GM19351 (cell line): Measurements from ENCODE around the gene STK10.
"Not testable (repeated sequence)": the region's sequence is repeated elsewhere in the genome, so short reads cannot be mapped to it uniquely, and the experiment has no call there.

ENCODE experiments used
- ATAC-seq: cut with Tn5 transposase; IDR thresholded peaks from one replicate; pipeline ENCODE4 v1.9.1; 2021; ENCODE audit warnings: mild to moderate bottlenecking, moderate library complexity; ENCODE audit not compliant: unreplicated experiment

STK10 gene

DNA sequence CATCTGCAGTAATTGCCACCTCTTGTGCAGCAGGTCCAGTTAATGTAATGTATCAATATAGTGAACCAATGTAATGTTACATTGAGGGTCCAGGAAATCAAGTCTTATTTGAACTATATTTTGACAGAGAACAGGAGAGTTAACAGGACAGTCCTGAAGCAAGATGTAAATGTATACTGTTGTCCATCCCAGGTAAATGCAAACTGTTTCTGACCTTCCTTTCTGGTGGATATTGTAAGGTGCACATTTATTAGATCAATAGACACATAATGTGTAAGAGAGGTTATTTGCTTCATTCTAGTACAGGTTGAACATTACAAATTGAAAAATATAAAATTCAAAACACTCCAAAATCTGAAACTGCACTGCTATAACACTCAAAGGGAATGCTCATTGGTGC is 158.1 kb downstream of the STK10 start:
- ATAC-seq, result no peak

DNA sequence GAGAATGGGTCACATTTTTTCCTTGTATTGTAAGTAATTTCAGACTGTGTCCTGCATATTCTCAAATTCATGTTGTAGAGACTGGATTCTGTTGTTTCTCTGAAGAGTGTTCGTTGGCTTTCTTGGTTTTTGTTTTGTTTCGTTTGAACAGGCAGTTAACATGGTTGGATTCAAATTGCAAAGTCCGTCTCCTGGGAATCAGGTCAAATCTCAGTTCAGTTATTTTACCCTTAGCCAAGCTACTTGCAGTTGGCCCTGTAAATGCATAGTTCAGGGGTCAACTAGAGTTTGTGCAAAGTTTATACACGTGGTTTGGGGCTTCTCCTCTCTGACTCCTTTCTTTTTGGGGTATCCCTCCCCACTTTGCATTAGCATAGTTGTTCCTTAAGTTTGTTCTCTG is 159.9 kb downstream of the STK10 start:
- ATAC-seq, result no peak

DNA sequence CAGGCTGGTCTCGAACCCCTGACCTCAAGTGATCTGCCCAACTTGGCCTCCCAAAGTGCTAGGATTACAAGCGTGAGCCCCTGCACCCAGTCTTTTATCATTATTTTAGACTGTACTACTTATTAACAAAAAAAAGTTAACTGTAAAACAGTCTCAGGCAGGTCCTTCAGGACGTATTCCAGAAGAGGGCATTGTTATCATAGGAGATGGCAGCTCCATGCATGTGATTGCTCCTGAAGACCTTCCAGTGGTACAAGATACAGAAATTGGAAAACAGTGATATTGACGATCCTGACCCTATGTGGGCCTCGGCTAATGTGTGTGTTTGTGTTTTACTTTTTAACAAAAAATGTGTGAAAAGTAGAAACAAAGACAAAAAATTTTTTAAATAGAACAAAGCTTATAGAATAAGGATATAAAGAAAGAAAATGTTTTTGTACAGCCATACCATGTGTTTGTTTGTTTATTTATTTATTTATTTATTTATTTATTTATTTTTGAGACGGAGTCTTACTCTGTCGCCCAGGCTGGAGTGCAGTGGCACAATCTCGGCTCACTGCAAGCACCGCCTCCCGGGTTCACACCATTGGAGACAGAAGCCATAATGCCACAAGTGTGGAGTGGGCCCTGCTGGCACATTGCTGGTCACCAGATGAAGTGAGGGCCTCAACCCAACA is 167.8 kb downstream of the STK10 start:
- not testable (repeated sequence) for ATAC-seq

DNA sequence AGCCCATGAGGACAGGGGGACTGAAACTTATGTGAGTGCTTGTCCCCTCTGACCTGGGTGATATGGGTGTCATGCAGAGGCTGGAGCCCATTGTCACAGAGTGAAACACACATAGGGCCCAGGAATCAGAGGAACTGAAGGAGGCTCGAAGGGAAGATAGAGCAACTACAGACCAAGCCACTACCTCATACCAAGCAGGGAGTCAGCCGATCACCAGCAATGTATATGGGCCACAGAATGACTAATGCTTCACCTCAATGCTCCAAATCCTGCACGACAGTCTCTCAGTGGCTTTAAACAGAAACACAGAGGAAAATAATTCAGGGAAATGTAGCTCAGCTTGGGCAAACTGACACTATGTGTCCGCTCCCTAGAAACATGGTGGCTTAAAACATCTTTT is 172.7 kb downstream of the STK10 start:
- no peak for ATAC-seq

DNA sequence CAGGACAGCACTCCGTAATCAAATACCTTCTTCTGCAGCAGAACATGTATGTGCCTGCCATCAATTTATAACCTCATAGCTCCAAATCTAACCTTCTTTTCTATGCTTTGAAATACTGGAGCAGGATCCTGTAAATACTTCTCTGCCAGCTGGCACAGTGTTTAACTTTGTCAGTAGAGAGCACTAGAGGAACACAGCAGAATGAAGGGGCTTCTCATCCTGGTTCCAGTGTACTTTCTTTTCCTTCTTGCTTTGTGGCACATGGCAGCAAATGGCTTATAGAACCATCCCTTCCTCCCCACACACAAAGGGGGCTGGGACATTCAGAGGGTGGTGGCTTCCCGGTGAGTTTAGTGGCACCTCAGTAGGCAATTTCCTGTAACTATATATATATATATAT is 177.7 kb downstream of the STK10 start:
- ATAC-seq, result no peak

DNA sequence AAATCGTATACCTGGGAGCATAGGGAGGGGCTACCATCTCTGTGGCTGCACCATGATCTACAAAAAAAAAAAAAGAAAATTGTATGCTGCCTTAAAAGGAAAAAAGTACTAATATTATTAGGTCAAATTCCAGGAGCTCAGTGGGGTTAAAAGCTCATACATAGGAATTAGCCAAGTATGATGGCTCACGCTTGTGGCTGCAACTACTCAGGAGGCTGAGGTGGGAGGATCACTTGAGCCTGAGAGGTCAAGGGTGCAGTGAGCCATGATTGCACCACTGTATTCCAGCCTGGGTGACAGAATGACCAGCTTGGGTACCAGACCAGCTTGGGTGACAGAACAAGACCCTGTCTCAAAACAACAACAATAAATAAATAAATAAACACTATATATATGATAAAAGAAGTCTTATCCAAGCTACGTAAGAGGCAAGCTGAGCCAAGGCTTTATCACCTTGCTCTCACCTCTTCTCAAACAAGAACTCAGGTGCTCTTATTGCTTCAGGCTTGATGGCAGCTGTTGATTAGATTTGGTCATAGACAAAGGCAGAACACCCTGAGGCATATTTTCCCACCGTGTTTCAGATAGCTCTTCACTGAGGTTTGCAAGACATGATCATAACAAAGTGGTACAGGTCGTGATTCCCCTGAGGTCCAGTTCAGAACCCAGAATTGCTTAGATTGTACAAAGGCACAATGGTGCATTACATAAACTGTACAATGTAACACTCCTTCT is 178.3 kb downstream of the STK10 start:
- ATAC-seq, result no peak

DNA sequence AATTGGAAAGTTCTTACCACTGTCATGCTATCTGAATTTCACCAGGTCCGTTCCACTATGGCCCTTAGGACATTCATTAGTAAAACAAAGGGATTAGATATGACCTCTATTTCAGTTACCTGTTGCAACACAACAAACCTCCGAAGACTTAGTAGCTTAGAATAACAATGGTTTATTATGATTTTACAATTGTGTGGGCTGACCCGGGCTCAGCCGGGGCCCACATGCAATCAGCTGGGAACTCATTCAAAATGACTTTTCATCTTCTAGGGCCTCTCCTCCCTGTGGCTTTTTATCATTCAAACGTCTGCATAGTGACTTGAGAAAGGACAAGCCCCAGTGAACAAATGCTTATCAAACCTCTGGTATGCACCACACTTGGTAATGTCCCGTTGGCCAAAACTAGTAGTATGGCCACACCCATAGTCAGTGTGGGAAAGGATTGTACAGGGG is 179.3 kb downstream of the STK10 start:
- no peak for ATAC-seq

DNA sequence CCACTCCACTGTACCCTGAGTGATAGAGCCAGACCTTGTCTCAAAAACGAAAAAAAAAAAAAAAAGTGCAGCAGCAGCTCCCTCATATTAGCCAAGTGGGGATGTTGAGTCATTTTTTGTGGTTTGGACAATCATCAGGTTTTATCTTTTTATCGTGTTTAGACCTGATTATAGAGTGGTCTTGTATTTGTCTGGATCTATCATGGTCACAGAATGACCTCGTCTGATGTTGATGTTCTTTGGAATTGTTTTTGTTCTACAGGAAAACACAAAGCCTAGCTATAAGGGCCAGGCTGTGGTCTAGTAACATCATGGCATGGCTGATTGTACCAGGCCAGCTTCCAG is 179.9 kb downstream of the STK10 start:
- no peak for ATAC-seq

DNA sequence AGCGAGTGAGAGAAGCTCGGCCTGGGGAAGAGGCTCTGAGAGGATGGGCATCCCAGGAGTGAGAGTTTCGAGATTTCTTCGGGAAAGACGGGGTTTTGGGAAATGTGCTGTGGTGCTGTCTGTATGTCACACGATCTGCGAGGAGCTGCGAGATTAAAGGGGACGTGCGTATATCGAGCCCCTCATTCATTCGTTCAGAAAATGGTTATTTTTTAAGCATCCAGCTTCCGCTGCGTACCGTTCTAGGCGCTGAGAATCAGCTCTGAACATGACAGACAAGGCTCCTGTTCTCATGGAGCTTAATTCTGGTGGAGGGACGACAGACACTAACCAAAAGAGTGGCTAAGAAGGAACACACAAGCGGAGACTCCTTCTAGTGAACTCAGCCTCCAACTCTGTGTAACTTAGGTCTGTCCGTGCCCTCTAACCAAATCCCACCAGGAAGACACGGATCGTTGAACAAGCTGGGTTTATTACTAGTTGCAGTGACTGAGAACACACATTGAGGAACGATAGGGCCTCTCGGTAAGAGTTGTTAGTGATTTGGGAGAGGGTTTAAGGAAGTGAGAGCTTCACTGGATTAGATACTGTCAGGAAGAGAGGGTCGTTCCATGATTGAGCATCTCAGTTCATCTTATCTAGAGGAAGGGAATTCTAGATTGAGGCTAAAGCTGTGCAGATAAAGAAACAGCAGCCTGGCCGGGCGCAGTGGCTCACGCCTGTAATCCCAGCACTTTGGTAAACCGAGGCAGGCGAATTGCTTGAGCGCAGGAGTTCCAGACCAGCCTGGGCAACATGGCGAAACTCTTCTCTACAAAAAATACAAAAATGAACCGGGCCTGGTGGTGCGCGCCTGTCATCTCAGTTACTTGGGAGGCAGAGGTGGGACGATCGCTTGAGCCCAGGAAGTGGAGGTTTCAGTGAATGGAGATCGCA is 180.6 kb downstream of the STK10 start:
- no peak for ATAC-seq

DNA sequence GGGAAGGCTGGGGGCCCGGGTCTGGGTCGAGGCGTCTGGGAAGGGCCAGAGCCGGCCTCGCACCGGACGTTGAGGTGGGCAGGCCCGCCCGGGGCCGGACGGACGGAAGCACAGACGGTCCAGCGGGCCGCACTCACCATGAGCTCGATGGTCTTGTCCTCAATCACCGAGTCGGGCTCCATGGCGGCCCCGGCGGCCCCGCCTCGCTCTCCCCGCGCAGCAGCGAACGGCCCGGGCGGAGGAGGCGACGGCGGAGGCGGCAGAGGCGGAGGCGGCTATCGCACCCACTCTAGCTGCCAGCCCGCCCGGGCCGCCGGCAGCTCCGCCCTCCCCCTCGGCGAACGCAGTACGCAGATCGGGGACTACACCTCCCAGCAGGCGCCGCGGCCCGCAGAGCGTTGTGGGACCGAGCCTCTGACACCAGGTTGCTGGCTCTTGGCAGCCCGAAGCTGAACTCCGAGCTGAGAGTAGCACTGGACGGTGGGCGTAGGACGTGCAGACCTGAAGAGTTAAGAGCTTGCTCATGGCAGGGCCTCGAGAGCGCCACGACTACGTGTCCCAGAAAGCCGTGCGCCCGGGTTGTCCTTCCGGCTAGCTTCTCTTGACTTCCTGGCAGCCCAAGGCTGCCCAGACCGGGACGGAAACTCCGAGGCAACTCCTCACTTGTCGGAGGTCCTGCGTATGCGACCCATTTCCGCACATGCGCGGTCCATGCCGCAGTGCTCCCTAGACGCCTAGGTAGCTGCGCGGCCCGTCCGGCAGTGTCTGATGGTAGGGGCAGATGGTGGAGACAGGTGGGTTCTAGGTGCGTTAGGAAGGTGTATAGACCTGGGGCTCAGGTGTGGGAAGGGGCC is 181.5 kb downstream of the STK10 start, which contains the start of gene FBXW11:
Gene FBXW11, minus strand, starts transcription at position 318 of the 854 bp plus-strand sequence. Its CDS starts 136 bp downstream, at position 182.
- ATAC-seq, result peak; percentile 76

DNA sequence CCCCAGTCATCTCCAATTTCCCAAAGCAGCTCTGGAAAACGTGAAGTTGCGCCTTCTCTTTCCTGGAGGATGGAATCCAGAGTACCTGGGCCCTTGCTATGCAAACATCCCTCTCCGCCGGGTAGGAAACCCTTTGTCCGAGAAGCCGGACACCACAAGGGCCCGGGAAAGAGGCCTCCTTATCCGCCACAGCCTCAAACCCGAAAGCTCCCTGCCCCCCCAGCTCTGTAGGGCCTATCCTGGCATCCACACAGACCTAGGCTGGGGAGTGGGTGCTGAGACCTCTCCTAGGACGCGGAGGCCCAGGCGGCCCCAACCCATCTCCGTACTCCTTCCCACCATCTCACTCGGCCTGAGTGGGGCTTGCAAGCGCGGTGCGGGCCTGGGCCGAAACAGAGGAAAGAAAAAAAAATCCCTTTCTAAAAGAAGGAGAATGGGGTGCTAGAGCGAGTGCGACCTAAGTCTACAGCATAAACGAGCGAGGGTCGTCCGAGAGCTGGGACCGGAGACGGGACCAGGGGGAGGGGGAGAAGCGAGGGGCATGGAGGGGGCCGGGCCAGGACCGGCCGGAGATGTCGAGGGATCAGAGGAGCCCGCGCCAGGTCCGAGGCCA is 182.2 kb downstream of the STK10 start:
- ATAC-seq, result no peak

DNA sequence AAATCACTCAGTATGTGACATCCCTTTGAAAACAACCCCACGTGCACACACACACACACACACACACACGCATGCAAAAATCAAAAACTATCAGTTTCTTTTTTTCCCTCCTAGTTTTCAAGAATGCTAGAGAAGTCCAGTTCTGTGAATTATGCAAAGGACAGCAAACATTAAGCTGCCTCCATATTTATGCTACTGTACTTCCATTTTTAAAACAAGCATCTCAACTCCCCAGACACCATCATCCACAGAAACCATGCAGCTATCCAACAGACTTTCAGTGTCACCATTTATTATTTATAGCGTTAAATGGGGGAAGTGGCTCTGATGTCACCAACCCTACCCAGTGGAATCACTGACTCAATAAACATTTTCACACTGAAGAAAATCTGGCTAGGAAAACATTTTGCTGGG is 183.2 kb downstream of the STK10 start:
- ATAC-seq, result no peak

DNA sequence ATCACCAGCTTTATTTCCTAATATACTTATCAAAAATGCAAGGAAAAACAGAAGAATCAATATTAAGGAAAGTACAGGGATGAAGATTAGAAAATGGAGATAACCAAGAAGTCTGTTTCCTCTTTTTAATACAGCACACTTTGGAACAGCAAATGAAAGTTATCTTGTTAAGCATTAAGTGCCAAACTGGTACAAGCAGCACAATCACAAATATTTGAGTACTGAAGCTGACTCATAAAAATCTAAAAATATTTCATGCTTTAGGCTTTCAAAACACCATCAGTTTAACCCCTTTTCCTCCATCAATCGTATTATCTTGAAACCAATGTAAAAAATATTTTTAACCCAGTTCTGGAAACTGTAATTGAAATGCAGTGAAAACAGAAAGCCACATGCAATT is 184.3 kb downstream of the STK10 start:
- ATAC-seq, result no peak

DNA sequence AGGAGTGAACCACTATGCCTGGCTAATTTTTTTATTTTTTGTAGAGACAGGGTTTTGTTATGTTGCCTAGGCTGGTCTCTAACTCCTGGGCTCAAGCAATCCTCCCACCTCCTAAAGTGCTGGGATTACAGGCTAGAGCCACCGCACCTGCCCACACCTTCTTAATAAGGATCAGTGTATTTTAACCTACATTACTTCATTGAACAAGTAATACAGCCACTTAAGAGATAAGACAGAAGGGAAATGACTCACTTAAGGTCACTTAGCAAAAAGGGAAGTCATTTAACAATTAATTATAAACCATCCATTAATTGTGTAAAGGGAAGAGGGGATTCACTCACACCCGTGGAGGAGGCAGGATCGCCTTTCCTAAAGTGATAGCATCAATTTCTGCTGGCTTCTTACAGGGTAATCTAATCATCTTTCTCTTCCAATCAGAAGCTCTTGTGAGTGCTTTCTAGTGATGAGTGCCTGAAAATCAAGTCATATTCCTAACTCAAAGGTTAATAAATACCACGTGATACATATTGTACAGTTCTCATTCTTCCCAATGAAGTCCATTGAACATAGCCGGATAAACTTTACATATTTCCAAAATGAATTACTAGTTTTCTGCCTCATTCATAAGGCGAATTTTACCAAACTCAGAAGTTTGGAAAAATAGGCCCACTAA is 185.0 kb downstream of the STK10 start:
- no peak for ATAC-seq

DNA sequence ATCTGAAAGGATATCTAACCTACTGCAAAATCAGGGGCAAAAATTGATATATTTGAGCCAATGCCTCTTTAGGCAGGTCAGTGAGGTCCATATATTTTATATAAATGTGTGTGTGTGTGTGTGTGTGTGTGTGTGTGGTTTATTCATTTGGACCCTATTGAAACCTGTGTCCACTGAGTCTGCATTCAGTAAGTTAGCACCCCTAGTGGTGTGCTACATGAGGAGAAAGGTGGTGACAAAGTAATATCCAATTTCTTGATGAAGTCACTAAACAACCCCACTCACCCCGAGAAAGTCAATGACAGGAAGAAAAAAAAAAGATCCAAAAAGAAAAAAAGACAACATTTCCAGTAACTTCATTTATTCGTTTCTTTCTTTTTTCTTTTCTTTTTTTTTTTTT is 185.7 kb downstream of the STK10 start:
- ATAC-seq, result no peak

DNA sequence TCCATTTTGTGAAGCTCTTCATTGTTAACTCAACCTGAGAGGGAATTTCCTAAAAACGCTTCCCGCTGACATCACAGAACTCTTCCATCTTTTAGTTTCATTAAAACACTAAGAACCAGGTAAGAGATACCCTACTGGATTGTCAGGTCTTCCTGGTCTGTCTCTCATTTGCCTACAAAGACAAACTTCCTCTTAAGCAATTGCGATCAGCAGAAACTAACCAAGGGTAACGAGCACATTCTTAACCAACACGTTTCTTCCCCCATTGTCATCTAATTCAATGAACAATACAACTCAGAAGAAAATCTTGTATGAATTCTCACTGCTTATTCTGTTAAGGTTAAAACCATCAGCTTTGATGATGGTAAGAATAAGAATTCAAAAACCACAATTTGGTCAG is 188.1 kb downstream of the STK10 start:
- ATAC-seq, result peak; percentile 64

DNA sequence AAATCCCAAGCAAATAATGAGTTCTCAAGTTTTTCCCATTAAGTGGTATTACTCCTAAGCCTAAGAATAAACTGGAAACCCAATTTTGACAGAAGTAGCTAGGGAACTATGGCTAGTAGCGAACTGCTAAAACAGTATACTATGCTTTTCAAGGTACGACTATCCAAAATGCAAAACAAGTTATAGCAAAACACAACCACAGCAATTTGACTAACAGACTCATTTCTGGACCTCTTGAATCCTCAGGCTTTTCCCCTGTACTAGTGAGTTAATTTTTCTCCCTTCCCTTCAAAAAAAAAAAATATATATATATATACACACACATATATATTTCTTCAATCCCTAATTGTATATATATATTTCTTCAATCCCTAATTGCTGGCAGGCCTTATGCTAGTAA is 188.9 kb downstream of the STK10 start:
- ATAC-seq, result no peak

DNA sequence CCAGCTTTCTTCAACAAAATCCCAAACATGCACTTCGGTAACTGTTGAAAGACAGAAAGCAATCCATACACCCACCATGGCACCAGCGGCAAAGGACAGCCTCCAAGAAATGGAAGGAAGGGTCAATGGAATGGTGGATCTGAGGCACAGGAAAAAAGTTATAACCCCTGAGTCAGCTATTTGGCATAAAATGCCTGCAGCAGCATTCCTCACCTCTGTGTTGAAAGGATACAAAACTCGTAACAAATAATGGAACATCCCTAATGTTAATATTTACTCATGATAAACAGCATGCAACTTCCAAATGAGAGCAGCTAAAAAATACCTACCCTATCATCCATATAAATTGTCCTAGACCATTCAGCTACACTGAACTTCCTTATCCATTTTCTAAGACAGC is 191.0 kb downstream of the STK10 start:
- ATAC-seq, result no peak

DNA sequence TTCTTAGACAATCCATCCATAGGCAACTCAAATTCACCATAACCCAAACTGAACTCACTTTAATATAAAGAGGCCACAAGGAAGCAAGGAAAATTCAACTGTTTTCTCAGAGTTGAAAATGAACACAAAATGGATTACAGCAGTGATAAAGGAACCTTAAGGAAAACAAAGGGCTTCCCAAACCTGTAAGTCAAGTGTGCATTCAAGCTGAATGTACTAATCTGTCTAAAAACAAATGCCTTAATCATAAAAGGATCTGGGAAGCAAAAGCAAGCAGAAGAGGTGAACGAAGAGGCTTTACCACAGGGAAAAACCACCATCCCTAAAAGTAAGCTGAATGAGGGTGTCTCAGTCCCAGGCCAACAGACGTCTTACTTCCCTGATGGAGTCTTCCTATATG is 195.2 kb downstream of the STK10 start:
- ATAC-seq, result no peak

DNA sequence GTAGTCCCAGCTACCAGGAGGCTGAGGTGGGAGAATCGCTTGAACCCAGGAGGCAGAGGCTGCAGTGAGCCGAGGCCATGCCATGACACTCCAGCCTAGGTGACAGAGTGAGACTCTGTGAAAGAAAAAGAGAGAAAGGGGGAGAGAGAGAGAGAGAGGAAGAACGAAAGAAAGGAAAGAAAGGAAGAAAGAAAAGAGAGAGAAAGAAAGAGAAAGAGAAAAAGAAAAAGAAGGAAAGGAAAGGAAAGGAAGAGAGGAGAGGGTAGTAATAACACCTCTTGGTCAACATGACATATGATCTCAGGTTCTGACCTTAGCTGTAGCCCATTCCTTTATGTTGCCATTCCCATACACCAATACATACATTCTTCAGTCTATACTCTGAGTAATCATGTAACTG is 195.7 kb downstream of the STK10 start:
- ATAC-seq, result no peak
